K562 (cell line): Measurements from ENCODE around the gene KLHL12. TPM values are rescaled to one million over a fixed set of nuclear protein-coding genes. Genes with fewer than 3 reads are reported as not detected.

Experiments used
- CEBPB ChIP-seq: fragments of 450-650 bp; IDR thresholded peaks from 2 replicates; pipeline ENCODE4 v1.6.1; 2016; ENCODE audit warnings: missing genetic modification characterization, missing compliant biosample characterization
- HOXB6 ChIP-seq: fragments of 250-450 bp; sonication (Bioruptor Pico); IDR thresholded peaks from 2 replicates; pipeline ENCODE4 v1.5.1; 2022; ENCODE audit warnings: mild to moderate bottlenecking, borderline replicate concordance
- IRF2 ChIP-seq: sonication (generic); formaldehyde crosslinking; IDR thresholded peaks from 2 replicates; pipeline ENCODE4 v1.8.1; 2022; ENCODE audit warnings: mild to moderate bottlenecking, missing genetic modification reagents
- PPARD ChIP-seq: fragments of 250-450 bp; sonication (Bioruptor Pico); IDR thresholded peaks from 2 replicates; pipeline ENCODE4 v1.8.0; 2022; ENCODE audit warnings: inconsistent platforms, mild to moderate bottlenecking, moderate library complexity
- SMARCE1 ChIP-seq: fragments of 450-650 bp; IDR thresholded peaks from 2 replicates; pipeline ENCODE4 v1.7.1; 2016; ENCODE audit warnings: mild to moderate bottlenecking
- polyA plus RNA-seq, 8 experiments: library from polyadenylated mRNA; depleted of rRNA in 4 of 8; stranded (reverse) in 5 of 8; unstranded in 3 of 8; fragments of >200 nt; fragmentation: Nextera tagmentation in 2 of 8; fragmentation: Illumina TruSeq in 1 of 8; extraction: Ambion mirVana in 2 of 8; extraction: Trizol in 1 of 8; gene quantifications; 2 replicates each; pipeline versions ENCODE4 v1.2.1 to v1.2.3, GENCODE V29; 2011 to 2014; ENCODE audit warnings: inconsistent platforms in 1 of 8, missing spikeins in 1 of 8
- total RNA-seq, 7 experiments: library from RNA; depleted of rRNA in 6 of 7; stranded (reverse); fragments of >200 nt in 6 of 7; fragmentation: Illumina TruSeq in 2 of 7; extraction: Trizol in 2 of 7; gene quantifications; 2 replicates each; pipeline versions ENCODE4 v1.2.1 to v1.2.3, GENCODE V29; 2011 to 2021; ENCODE audit warnings: low replicate concordance in 1 of 7
- TF ChIP-seq, protein P1 (sequence below): fragments of 200-600 bp; sonication (generic); IDR thresholded peaks from one replicate; pipeline ENCODE4 v1.6.1; 2012; ENCODE audit warnings: mild to moderate bottlenecking, low read depth, low read length, inconsistent platforms
- TF ChIP-seq, protein P2 (sequence below): IDR thresholded peaks from 2 replicates; pipeline ENCODE4 v1.6.1; 2011; ENCODE audit not compliant: insufficient read length; ENCODE audit errors: extremely low read depth
- TF ChIP-seq, protein P3 (sequence below): sonication (generic); formaldehyde crosslinking; IDR thresholded peaks from 2 replicates; pipeline ENCODE4 v1.8.0; 2022; ENCODE audit warnings: mild to moderate bottlenecking, missing genetic modification reagents

KLHL12 gene
- total and polyA plus RNA-seq, 9 of the 15 experiments (the other 6 are each of a cell fraction or from before 2014, with no cell fraction given), result 23.1 to 85.1 (median 35.0) TPM

DNA sequence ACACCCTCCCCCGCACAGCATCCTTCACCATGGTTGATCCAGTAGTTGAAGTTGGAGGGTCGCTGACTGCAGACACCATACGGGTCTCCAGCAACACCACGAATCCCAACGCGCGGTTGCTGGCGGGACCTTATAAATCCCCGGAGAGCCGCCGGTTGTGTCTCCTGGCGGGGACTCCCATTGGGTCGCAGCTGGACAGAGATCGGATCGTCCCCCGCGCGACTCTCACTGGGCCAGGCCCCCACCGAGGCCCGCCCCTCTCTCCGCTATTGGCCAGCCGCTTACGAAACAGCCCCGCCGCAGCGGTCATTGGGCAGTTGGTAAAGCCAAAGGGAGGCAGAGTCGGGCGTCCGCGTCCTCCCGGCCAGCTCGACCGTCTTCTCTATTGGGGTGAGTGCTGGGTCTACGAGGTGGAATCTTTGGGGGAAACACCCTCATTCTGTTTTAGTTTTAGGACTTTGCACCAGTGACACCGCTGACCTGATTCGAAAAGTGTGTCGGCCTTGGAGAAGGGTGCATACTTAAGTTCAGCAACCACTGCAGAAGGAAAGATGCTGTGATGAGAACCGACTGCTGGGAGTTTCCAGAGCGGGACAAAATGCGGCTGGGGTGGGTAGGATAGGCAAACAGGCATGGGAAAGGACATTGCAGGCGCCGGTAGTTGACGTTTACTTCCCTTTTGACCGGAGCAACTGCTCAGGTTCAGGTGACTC, 65.5 kb downstream of the KLHL12 start (continued):
- TF ChIP-seq, protein P1, sequence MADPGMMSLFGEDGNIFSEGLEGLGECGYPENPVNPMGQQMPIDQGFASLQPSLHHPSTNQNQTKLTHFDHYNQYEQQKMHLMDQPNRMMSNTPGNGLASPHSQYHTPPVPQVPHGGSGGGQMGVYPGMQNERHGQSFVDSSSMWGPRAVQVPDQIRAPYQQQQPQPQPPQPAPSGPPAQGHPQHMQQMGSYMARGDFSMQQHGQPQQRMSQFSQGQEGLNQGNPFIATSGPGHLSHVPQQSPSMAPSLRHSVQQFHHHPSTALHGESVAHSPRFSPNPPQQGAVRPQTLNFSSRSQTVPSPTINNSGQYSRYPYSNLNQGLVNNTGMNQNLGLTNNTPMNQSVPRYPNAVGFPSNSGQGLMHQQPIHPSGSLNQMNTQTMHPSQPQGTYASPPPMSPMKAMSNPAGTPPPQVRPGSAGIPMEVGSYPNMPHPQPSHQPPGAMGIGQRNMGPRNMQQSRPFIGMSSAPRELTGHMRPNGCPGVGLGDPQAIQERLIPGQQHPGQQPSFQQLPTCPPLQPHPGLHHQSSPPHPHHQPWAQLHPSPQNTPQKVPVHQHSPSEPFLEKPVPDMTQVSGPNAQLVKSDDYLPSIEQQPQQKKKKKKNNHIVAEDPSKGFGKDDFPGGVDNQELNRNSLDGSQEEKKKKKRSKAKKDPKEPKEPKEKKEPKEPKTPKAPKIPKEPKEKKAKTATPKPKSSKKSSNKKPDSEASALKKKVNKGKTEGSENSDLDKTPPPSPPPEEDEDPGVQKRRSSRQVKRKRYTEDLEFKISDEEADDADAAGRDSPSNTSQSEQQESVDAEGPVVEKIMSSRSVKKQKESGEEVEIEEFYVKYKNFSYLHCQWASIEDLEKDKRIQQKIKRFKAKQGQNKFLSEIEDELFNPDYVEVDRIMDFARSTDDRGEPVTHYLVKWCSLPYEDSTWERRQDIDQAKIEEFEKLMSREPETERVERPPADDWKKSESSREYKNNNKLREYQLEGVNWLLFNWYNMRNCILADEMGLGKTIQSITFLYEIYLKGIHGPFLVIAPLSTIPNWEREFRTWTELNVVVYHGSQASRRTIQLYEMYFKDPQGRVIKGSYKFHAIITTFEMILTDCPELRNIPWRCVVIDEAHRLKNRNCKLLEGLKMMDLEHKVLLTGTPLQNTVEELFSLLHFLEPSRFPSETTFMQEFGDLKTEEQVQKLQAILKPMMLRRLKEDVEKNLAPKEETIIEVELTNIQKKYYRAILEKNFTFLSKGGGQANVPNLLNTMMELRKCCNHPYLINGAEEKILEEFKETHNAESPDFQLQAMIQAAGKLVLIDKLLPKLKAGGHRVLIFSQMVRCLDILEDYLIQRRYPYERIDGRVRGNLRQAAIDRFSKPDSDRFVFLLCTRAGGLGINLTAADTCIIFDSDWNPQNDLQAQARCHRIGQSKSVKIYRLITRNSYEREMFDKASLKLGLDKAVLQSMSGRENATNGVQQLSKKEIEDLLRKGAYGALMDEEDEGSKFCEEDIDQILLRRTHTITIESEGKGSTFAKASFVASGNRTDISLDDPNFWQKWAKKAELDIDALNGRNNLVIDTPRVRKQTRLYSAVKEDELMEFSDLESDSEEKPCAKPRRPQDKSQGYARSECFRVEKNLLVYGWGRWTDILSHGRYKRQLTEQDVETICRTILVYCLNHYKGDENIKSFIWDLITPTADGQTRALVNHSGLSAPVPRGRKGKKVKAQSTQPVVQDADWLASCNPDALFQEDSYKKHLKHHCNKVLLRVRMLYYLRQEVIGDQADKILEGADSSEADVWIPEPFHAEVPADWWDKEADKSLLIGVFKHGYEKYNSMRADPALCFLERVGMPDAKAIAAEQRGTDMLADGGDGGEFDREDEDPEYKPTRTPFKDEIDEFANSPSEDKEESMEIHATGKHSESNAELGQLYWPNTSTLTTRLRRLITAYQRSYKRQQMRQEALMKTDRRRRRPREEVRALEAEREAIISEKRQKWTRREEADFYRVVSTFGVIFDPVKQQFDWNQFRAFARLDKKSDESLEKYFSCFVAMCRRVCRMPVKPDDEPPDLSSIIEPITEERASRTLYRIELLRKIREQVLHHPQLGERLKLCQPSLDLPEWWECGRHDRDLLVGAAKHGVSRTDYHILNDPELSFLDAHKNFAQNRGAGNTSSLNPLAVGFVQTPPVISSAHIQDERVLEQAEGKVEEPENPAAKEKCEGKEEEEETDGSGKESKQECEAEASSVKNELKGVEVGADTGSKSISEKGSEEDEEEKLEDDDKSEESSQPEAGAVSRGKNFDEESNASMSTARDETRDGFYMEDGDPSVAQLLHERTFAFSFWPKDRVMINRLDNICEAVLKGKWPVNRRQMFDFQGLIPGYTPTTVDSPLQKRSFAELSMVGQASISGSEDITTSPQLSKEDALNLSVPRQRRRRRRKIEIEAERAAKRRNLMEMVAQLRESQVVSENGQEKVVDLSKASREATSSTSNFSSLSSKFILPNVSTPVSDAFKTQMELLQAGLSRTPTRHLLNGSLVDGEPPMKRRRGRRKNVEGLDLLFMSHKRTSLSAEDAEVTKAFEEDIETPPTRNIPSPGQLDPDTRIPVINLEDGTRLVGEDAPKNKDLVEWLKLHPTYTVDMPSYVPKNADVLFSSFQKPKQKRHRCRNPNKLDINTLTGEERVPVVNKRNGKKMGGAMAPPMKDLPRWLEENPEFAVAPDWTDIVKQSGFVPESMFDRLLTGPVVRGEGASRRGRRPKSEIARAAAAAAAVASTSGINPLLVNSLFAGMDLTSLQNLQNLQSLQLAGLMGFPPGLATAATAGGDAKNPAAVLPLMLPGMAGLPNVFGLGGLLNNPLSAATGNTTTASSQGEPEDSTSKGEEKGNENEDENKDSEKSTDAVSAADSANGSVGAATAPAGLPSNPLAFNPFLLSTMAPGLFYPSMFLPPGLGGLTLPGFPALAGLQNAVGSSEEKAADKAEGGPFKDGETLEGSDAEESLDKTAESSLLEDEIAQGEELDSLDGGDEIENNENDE, result no peak
- TF ChIP-seq CEBPB (tag) (peak; percentile 95), SMARCE1 (no peak), IRF2 (CRISPR knock-in tag) (no peak), PPARD (CRISPR knock-in tag) (no peak), HOXB6 (CRISPR knock-in tag) (no peak)
- TF ChIP-seq, protein P2, sequence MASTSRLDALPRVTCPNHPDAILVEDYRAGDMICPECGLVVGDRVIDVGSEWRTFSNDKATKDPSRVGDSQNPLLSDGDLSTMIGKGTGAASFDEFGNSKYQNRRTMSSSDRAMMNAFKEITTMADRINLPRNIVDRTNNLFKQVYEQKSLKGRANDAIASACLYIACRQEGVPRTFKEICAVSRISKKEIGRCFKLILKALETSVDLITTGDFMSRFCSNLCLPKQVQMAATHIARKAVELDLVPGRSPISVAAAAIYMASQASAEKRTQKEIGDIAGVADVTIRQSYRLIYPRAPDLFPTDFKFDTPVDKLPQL, result no peak
- TF ChIP-seq, protein P3, sequence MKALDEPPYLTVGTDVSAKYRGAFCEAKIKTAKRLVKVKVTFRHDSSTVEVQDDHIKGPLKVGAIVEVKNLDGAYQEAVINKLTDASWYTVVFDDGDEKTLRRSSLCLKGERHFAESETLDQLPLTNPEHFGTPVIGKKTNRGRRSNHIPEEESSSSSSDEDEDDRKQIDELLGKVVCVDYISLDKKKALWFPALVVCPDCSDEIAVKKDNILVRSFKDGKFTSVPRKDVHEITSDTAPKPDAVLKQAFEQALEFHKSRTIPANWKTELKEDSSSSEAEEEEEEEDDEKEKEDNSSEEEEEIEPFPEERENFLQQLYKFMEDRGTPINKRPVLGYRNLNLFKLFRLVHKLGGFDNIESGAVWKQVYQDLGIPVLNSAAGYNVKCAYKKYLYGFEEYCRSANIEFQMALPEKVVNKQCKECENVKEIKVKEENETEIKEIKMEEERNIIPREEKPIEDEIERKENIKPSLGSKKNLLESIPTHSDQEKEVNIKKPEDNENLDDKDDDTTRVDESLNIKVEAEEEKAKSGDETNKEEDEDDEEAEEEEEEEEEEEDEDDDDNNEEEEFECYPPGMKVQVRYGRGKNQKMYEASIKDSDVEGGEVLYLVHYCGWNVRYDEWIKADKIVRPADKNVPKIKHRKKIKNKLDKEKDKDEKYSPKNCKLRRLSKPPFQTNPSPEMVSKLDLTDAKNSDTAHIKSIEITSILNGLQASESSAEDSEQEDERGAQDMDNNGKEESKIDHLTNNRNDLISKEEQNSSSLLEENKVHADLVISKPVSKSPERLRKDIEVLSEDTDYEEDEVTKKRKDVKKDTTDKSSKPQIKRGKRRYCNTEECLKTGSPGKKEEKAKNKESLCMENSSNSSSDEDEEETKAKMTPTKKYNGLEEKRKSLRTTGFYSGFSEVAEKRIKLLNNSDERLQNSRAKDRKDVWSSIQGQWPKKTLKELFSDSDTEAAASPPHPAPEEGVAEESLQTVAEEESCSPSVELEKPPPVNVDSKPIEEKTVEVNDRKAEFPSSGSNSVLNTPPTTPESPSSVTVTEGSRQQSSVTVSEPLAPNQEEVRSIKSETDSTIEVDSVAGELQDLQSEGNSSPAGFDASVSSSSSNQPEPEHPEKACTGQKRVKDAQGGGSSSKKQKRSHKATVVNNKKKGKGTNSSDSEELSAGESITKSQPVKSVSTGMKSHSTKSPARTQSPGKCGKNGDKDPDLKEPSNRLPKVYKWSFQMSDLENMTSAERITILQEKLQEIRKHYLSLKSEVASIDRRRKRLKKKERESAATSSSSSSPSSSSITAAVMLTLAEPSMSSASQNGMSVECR (CRISPR knock-in tag), result peak; percentile 21; the same call in 1 of the 2 replicates
